ENCODE data around the gene ARFGEF3.

Gene ARFGEF3

GRCh38 chr6:138336221-138336620 lies 174.5 kb downstream of the ARFGEF3 start:
- no peak for TF ChIP-seq CTCF (IDR thresholded peaks at IDR 0.05; ENCODE audit: control insufficient read depth, extremely low read depth, insufficient read depth)
- no peak overlapping the region for H3K4me3 ChIP-seq (ENCODE audit: low read depth, low read length)
- DNase-seq (ENCODE audit: low read depth): no peak

GRCh38 chr6:138337076-138337475 lies 175.3 kb downstream of the ARFGEF3 start:
- DNase-seq (ENCODE audit: low read depth): no peak
- no peak overlapping the region for H3K4me3 ChIP-seq (ENCODE audit: low read depth, low read length)
- TF ChIP-seq CTCF (IDR thresholded peaks at IDR 0.05; ENCODE audit: control insufficient read depth, extremely low read depth, insufficient read depth): no peak

- TF ChIP-seq CTCF (IDR thresholded peaks at IDR 0.05; ENCODE audit: control insufficient read depth, extremely low read depth, insufficient read depth): no peak
- DNase-seq (ENCODE audit: low read depth): no peak
- H3K4me3 ChIP-seq (ENCODE audit: low read depth, low read length): no peak overlapping the region
Observed at GRCh38 chr6:138339024-138339423, 177.3 kb downstream of the ARFGEF3 start.

GRCh38 chr6:138341176-138341575 lies 179.4 kb downstream of the ARFGEF3 start:
- DNase-seq (ENCODE audit: low read depth): no peak
- TF ChIP-seq CTCF (IDR thresholded peaks at IDR 0.05; ENCODE audit: control insufficient read depth, extremely low read depth, insufficient read depth): no peak

GRCh38 chr6:138343112-138343511 lies 181.4 kb downstream of the ARFGEF3 start:
- TF ChIP-seq CTCF (IDR thresholded peaks at IDR 0.05; ENCODE audit: control insufficient read depth, extremely low read depth, insufficient read depth): no peak
- H3K4me3 ChIP-seq (ENCODE audit: low read depth, low read length): no peak overlapping the region
- no peak for DNase-seq (ENCODE audit: low read depth)

More at GRCh38 chr6:138341176-138341575, 179.4 kb downstream of the ARFGEF3 start:
- no peak overlapping the region for H3K4me3 ChIP-seq (ENCODE audit: low read depth, low read length)

- no peak for DNase-seq (ENCODE audit: low read depth)
- H3K4me3 ChIP-seq (ENCODE audit: low read depth, low read length): no peak overlapping the region
- no peak for TF ChIP-seq CTCF (IDR thresholded peaks at IDR 0.05; ENCODE audit: control insufficient read depth, extremely low read depth, insufficient read depth)
Observed at GRCh38 chr6:138345565-138346285, 184.0 kb downstream of the ARFGEF3 start.
